ENCODE data around the gene PARPBP. TPM values are rescaled to one million over a fixed set of nuclear protein-coding genes. Genes with fewer than 3 reads are reported as not detected.
"Not testable (repeated sequence)": the region's sequence is repeated elsewhere in the genome, so short reads cannot be mapped to it uniquely, and the experiment has no call there.

PARPBP gene
- total RNA-seq, 1 experiment from 2014 or later: 29.7 TPM

- not testable (repeated sequence) for DNase-seq (ENCODE audit: low read depth)
Measured at GRCh38 chr12:102147062-102147587, 27.1 kb downstream of the PARPBP start.

GRCh38 chr12:102155206-102155605 is 35.2 kb downstream of the PARPBP start:
- DNase-seq (ENCODE audit: low read depth): not testable (repeated sequence)

- no peak for DNase-seq (ENCODE audit: low read depth)
Measured at GRCh38 chr12:102163383-102163782, 43.4 kb downstream of the PARPBP start.

GRCh38 chr12:102167821-102168604 is 48.0 kb downstream of the PARPBP start:
- no peak for DNase-seq (ENCODE audit: low read depth)

- DNase-seq (ENCODE audit: low read depth): peak; percentile 15
Measured at GRCh38 chr12:102169922-102170621, 50.1 kb downstream of the PARPBP start.

- no peak for DNase-seq (ENCODE audit: low read depth)
Measured at GRCh38 chr12:102171951-102172350, 52.0 kb downstream of the PARPBP start.

- no peak for DNase-seq (ENCODE audit: low read depth)
Measured at GRCh38 chr12:102172436-102172835, 52.5 kb downstream of the PARPBP start.

- no peak for DNase-seq (ENCODE audit: low read depth)
Measured at GRCh38 chr12:102174117-102174516, 54.1 kb downstream of the PARPBP start.

GRCh38 chr12:102174761-102175160 is 54.8 kb downstream of the PARPBP start:
- no peak for DNase-seq (ENCODE audit: low read depth)

GRCh38 chr12:102182635-102183034 is 62.7 kb downstream of the PARPBP start:
- no peak for DNase-seq (ENCODE audit: low read depth)

GRCh38 chr12:102195826-102196225 is 75.8 kb downstream of the PARPBP start:
- no peak for DNase-seq (ENCODE audit: low read depth)

GRCh38 chr12:102197789-102198188 is 77.8 kb downstream of the PARPBP start, which contains the start of gene PMCH:
Gene PMCH, minus strand, starts transcription at chr12:102197833. Its CDS starts 63 bp downstream, at chr12:102197770.
- peak; percentile 74 for DNase-seq (ENCODE audit: low read depth)

GRCh38 chr12:102201436-102202061 is 81.6 kb downstream of the PARPBP start:
- DNase-seq (ENCODE audit: low read depth): no peak

- no peak for DNase-seq (ENCODE audit: low read depth)
Measured at GRCh38 chr12:102202556-102202955, 82.6 kb downstream of the PARPBP start.

- DNase-seq (ENCODE audit: low read depth): no peak
Measured at GRCh38 chr12:102204025-102204424, 84.0 kb downstream of the PARPBP start.

- peak; percentile 37 for DNase-seq (ENCODE audit: low read depth)
Measured at GRCh38 chr12:102215992-102216691, 96.2 kb downstream of the PARPBP start.

GRCh38 chr12:102220736-102221135 is 100.8 kb downstream of the PARPBP start:
- DNase-seq (ENCODE audit: low read depth): no peak

- no peak for DNase-seq (ENCODE audit: low read depth)
Measured at GRCh38 chr12:102227954-102228353, 108.0 kb downstream of the PARPBP start.

- DNase-seq (ENCODE audit: low read depth): no peak
Measured at GRCh38 chr12:102232036-102232435, 112.1 kb downstream of the PARPBP start.

- DNase-seq (ENCODE audit: low read depth): no peak
Measured at GRCh38 chr12:102232446-102232845, 112.5 kb downstream of the PARPBP start.

GRCh38 chr12:102234599-102234998 is 114.6 kb downstream of the PARPBP start:
- no peak for DNase-seq (ENCODE audit: low read depth)
